ENCODE results near the gene GTF2A1L.

DNA sequence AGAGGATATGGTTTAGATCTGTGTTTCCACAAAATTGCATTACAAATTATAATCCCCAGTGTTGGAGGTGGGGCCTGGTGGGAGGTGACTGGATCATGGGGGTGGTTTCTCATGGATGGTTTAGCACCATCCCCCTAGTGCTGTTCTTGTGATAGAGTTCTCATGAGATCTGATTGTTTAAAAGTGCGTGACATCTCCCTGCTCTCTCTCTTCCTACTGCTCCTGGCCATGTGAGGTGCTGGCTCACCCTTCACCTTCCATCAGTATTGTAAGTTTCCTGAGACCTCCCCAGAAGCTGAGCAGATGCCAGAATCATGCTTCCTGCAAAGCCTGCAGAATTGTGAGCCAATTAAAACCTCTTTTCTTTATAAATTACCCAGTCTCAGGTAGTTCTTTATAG, 104.7 kb downstream of the GTF2A1L start:
- TF ChIP-seq POLR2A (IDR thresholded peaks at IDR 0.05) (no peak), POLR2AphosphoS5 (IDR thresholded peaks at IDR 0.05) (no peak)
- TF ChIP-seq, protein P1, sequence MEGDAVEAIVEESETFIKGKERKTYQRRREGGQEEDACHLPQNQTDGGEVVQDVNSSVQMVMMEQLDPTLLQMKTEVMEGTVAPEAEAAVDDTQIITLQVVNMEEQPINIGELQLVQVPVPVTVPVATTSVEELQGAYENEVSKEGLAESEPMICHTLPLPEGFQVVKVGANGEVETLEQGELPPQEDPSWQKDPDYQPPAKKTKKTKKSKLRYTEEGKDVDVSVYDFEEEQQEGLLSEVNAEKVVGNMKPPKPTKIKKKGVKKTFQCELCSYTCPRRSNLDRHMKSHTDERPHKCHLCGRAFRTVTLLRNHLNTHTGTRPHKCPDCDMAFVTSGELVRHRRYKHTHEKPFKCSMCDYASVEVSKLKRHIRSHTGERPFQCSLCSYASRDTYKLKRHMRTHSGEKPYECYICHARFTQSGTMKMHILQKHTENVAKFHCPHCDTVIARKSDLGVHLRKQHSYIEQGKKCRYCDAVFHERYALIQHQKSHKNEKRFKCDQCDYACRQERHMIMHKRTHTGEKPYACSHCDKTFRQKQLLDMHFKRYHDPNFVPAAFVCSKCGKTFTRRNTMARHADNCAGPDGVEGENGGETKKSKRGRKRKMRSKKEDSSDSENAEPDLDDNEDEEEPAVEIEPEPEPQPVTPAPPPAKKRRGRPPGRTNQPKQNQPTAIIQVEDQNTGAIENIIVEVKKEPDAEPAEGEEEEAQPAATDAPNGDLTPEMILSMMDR (IDR thresholded peaks at IDR 0.05) = no peak

Data from breast epithelium (tissue), 3 donors.